ENCODE data around the gene MT1G. TPM values are rescaled to one million over a fixed set of nuclear protein-coding genes. Genes with fewer than 3 reads are reported as not detected.
A peak's percentile ranks its signal among the peaks of the same experiment; 100 is the strongest.

MT1G gene
- total RNA-seq, 1 donor from 2014 or later: 0.75 TPM

- H3K4me3 ChIP-seq (ENCODE audit: low read depth, low read length): no peak overlapping the region
- TF ChIP-seq CTCF (IDR thresholded peaks at IDR 0.05; ENCODE audit: insufficient read depth, low read length, poor library complexity, severe bottlenecking): no peak
- no peaks in the 10 kb centered on the region for H3K36me3 ChIP-seq (ENCODE audit: control insufficient read depth, insufficient read depth, low read length)
- no peaks in the 10 kb centered on the region for H3K27me3 ChIP-seq (ENCODE audit: control insufficient read depth, insufficient read depth, low read length)
- no peak for DNase-seq (ENCODE audit: low read depth)
Measured at GRCh38 chr16:56684256-56684925, 16.5 kb upstream of the MT1G start.

- H3K4me3 ChIP-seq (ENCODE audit: low read depth, low read length): no peak overlapping the region
- H3K36me3 ChIP-seq (ENCODE audit: control insufficient read depth, insufficient read depth, low read length): no peaks in the 10 kb centered on the region
- TF ChIP-seq CTCF (IDR thresholded peaks at IDR 0.05; ENCODE audit: insufficient read depth, low read length, poor library complexity, severe bottlenecking): no peak
- H3K27me3 ChIP-seq (ENCODE audit: control insufficient read depth, insufficient read depth, low read length): no peaks in the 10 kb centered on the region
- no peak for DNase-seq (ENCODE audit: low read depth)
Measured at GRCh38 chr16:56683424-56684172, 15.7 kb upstream of the MT1G start.

- no peaks in the 10 kb centered on the region for H3K36me3 ChIP-seq (ENCODE audit: control insufficient read depth, insufficient read depth, low read length)
- DNase-seq (ENCODE audit: low read depth): no peak
- no peak for TF ChIP-seq CTCF (IDR thresholded peaks at IDR 0.05; ENCODE audit: insufficient read depth, low read length, poor library complexity, severe bottlenecking)
- peak overlapping the region; percentile 42 for H3K4me3 ChIP-seq (ENCODE audit: low read depth, low read length)
- no peaks in the 10 kb centered on the region for H3K27me3 ChIP-seq (ENCODE audit: control insufficient read depth, insufficient read depth, low read length)
Measured at GRCh38 chr16:56682703-56683397, 15.0 kb upstream of the MT1G start.

- TF ChIP-seq CTCF (IDR thresholded peaks at IDR 0.05; ENCODE audit: insufficient read depth, low read length, poor library complexity, severe bottlenecking): no peak
- Histone ChIP-seq H3K36me3 (ENCODE audit: control insufficient read depth, insufficient read depth, low read length) (no peaks in the 10 kb centered on the region), H3K27me3 (ENCODE audit: control insufficient read depth, insufficient read depth, low read length) (peaks cover under 1% of the 10 kb centered on the region), H3K4me3 (ENCODE audit: low read depth, low read length) (peak within 1 kb of the TSS; percentile 42)
- DNase-seq (ENCODE audit: low read depth): no peak
Measured at GRCh38 chr16:56681939-56682702, 14.3 kb upstream of the MT1G start, which contains the start of gene MT1X. Gene MT1X, plus strand, starts transcription at chr16:56682470. Its CDS starts 71 bp downstream, at chr16:56682541.

- Histone ChIP-seq H3K4me3 (ENCODE audit: low read depth, low read length) (no peak overlapping the region), H3K36me3 (ENCODE audit: control insufficient read depth, insufficient read depth, low read length) (no peaks in the 10 kb centered on the region), H3K27me3 (ENCODE audit: control insufficient read depth, insufficient read depth, low read length) (peaks cover 13% of the 10 kb centered on the region)
- TF ChIP-seq CTCF (IDR thresholded peaks at IDR 0.05; ENCODE audit: insufficient read depth, low read length, poor library complexity, severe bottlenecking): no peak
- no peak for DNase-seq (ENCODE audit: low read depth)
Measured at GRCh38 chr16:56679818-56680217, 12.0 kb upstream of the MT1G start.

All from kidney epithelial cell (primary cell).